GM12865 (cell line): ENCODE measurements around the gene CAMK1G.

Experiments
- DNase-seq: peaks from one replicate; pipeline ENCODE4 v3.0.0; 2010; ENCODE audit warnings: low read depth
- H3K4me3 ChIP-seq: 2 replicates; pipeline ENCODE4 v1.5.1; 2011; ENCODE audit warnings: mild to moderate bottlenecking, low read depth, low read length, control low read depth
- CTCF ChIP-seq: IDR thresholded peaks from 2 replicates; pipeline ENCODE4 v1.5.1; 2011; ENCODE audit warnings: low read length, control low read depth, low read depth, inconsistent platforms; ENCODE audit not compliant: insufficient read depth; ENCODE audit errors: missing control alignments

CAMK1G gene

GRCh38 chr1:209586221-209586740, 2.8 kb downstream of the CAMK1G start:
- no peak for DNase-seq
- no peak overlapping the region for H3K4me3 ChIP-seq
- no peak for TF ChIP-seq CTCF

- no peak for DNase-seq
- H3K4me3 ChIP-seq: no peak overlapping the region
- no peak for TF ChIP-seq CTCF
These were observed 4.3 kb downstream of the CAMK1G start for GRCh38 chr1:209587789-209588188.

- no peak for DNase-seq
- H3K4me3 ChIP-seq: no peak overlapping the region
- TF ChIP-seq CTCF: no peak
These were observed 5.9 kb downstream of the CAMK1G start for GRCh38 chr1:209589440-209589839.

DNA sequence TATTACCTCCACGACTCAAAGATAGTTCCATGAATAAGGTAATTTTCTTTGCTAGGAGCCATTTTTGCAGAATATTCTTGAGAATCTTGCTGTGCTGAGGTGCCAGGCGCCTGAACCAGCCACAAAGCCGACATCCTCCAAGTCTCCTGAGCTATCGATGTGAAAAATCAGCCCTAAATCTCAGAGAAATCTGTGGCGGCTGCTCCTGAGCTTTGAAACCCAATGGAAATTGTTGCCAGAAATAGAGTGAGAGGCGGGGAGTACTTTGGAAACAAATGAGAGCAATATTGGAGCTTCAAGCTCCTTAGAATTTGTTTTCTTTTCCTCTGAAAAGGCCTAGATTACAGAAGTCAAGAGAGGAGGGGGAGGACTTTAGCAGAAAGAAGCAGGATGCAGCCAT, 6.3 kb downstream of the CAMK1G start:
- no peak for TF ChIP-seq CTCF
- no peak for DNase-seq

DNA sequence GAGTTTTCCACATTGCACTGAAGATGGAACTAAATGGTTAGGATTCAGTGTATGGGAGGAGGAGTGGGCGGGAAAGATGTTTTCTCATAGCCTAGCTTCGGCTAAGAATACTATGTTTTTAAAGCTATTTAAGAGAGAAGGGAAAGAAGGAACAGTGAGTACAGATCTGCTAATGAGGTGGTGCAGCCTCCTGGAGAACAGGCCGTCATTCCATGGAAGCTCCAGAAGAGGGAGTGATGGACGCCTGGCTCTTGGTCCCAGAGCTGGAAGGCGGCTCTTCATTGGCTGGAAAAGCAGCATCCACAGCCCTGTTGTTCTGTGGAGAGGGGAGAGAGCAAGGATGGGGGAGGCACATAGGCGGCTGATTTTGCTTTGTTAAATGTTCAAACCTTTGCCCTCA, 6.9 kb downstream of the CAMK1G start:
- no peak for TF ChIP-seq CTCF
- DNase-seq: no peak
- no peak overlapping the region for H3K4me3 ChIP-seq

More for the DNA sequence above, 6.3 kb downstream of the CAMK1G start:
- H3K4me3 ChIP-seq: no peak overlapping the region

DNA sequence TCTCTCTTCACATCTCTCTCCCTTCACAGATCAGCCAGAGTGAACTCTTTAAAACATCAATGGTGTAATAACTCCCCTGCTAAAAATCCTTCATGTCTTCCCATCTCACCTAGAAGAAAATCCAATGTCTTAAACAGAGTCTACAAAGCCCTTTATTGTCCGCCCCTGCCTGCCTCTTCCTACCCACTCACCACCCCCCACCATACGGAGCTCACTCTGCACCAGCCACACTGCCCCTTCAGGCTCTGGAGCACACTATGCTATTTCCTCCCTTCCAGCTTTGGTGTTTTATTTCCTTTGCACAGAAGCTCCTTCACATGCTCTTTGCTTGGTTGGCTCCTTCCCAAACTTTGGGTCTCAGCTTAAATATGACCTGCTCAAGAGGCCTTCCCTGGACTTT, 10.2 kb downstream of the CAMK1G start:
- no peak for TF ChIP-seq CTCF
- DNase-seq: no peak
- no peak overlapping the region for H3K4me3 ChIP-seq

GRCh38 chr1:209594440-209594839, 10.9 kb downstream of the CAMK1G start:
- no peak for TF ChIP-seq CTCF
- H3K4me3 ChIP-seq: no peak overlapping the region
- DNase-seq: no peak
